H1 (cell line): ENCODE data around the gene STIMATE.

Source experiments
- CHD2 ChIP-seq: IDR thresholded peaks from 2 replicates; pipeline ENCODE4 v1.6.1; 2012; ENCODE audit warnings: low read length, improper control_type of control experiment
- CTCF ChIP-seq, 3 experiments: IDR thresholded peaks; 1 replicate in 2 of 3; 2 replicates in 1 of 3; pipeline versions ENCODE4 v1.5.1 to v1.6.1; 2011; ENCODE audit warnings: low read length in 3 of 3, mild to moderate bottlenecking in 3 of 3, inconsistent platforms in 2 of 3, low read depth in 1 of 3, moderate library complexity in 1 of 3; ENCODE audit not compliant: insufficient read depth in 1 of 3; ENCODE audit errors: control extremely low read depth in 1 of 3
- JUND ChIP-seq: IDR thresholded peaks from 2 replicates; pipeline ENCODE4 v1.6.1; 2011; ENCODE audit warnings: mild to moderate bottlenecking, improper control_type of control experiment, low read length
- MAFK ChIP-seq: IDR thresholded peaks from 2 replicates; pipeline ENCODE4 v1.6.1; 2012; ENCODE audit warnings: low read depth, mild to moderate bottlenecking, improper control_type of control experiment, low read length
- POLR2A ChIP-seq, 2 experiments: IDR thresholded peaks; 1 replicate in 1 of 2; 2 replicates in 1 of 2; pipeline ENCODE4 v1.6.1; 2011; ENCODE audit warnings: low read depth in 2 of 2, low read length in 2 of 2, mild to moderate bottlenecking in 2 of 2; ENCODE audit errors: control extremely low read depth in 1 of 2
- POLR2AphosphoS5 ChIP-seq: IDR thresholded peaks from 2 replicates; pipeline ENCODE4 v1.6.1; 2011; ENCODE audit warnings: low read depth, low read length

GRCh38 chr3:52798978-52799476 is 98.3 kb downstream of the STIMATE start:
- TF ChIP-seq POLR2A (IDR thresholded peaks at IDR 0.05; ENCODE audit: control extremely low read depth in 1 of 2, low read depth in 2 of 2, low read length in 2 of 2) (no peak), JUND (no peak), CTCF (IDR thresholded peaks at IDR 0.05; ENCODE audit: control extremely low read depth in 1 of 3, insufficient read depth in 1 of 3, low read depth in 1 of 3, low read length in 3 of 3) (peak in 2 of 3 experiments; percentile 74 to 86; a peak in 3 of 4 replicates), POLR2AphosphoS5 (no peak), MAFK (no peak), CHD2 (no peak)
